ENCODE measurements around the gene CSRP3. TPM values are rescaled to one million over a fixed set of nuclear protein-coding genes. Genes with fewer than 3 reads are reported as not detected.

The CSRP3 gene
- total and polyA plus RNA-seq, 2 of the 4 experiments (the other 2 are of a cell fraction) = not detected

- Histone ChIP-seq H2AK5ac (ENCODE audit: low read depth, low read length) (no peak overlapping the region), H4K8ac (ENCODE audit: low read depth in 2 of 2, low read length in 2 of 2) (no peak overlapping the region), H3K4ac (ENCODE audit: low read depth, low read length) (no peak overlapping the region), H4K20me1 (ENCODE audit: insufficient read depth, low read length) (no peaks in the 10 kb centered on the region), H2BK15ac (ENCODE audit: low read depth, low read length) (no peak overlapping the region), H2AFZ (replicated peaks; ENCODE audit: low read length, poor library complexity) (no peak overlapping the region), H3K9me3 (ENCODE audit: control insufficient read depth, insufficient read depth, low read length) (no peaks in the 10 kb centered on the region), H3K27me3 (ENCODE audit: control insufficient read depth, insufficient read depth, low read length) (peaks cover 8% of the 10 kb centered on the region), H3K18ac (ENCODE audit: low read depth, low read length) (no peak overlapping the region), H2BK5ac (ENCODE audit: low read depth, low read length, poor library complexity, severe bottlenecking) (no peak overlapping the region), H2BK120ac (ENCODE audit: low read depth, low read length) (no peak overlapping the region), H3K36me3 (ENCODE audit: control insufficient read depth, insufficient read depth, low read length) (no peaks in the 10 kb centered on the region), H4K5ac (ENCODE audit: low read depth, low read length) (no peak overlapping the region), H3K9me1 (ENCODE audit: insufficient read depth, low read length) (no peaks in the 10 kb centered on the region), H3K14ac (replicated peaks; ENCODE audit: low read depth, low read length) (no peak overlapping the region), H3K4me1 (ENCODE audit: control insufficient read depth, insufficient read depth, low read length) (no peaks in the 10 kb centered on the region), H3K9ac (ENCODE audit: low read depth, low read length) (no peak overlapping the region), H3K23ac (ENCODE audit: low read depth, low read length) (no peak overlapping the region), H3K4me2 (ENCODE audit: low read depth, low read length) (no peak overlapping the region), H4K91ac (ENCODE audit: insufficient read depth, low read depth, low read length) (no peak overlapping the region), H2AK9ac (replicated peaks; ENCODE audit: low read depth, low read length, poor library complexity) (no peak overlapping the region), H3K56ac (ENCODE audit: extremely low read depth, insufficient read depth, low read length) (no peak overlapping the region), H3K4me3 (ENCODE audit: insufficient read depth, low read depth, low read length) (no peak overlapping the region), H3K27ac (ENCODE audit: insufficient read depth, low read length) (no peak overlapping the region), H2BK20ac (ENCODE audit: low read depth, low read length) (no peak overlapping the region), H3K79me1 (ENCODE audit: low read depth in 1 of 2, low read length in 2 of 2) (no peaks in the 10 kb centered on the region)
- TF ChIP-seq CEBPB (IDR thresholded peaks at IDR 0.05; ENCODE audit: low read depth, low read length) (no peak), FOS (IDR thresholded peaks at IDR 0.05; ENCODE audit: low read depth, low read length) (no peak), SMC3 (IDR thresholded peaks at IDR 0.05; ENCODE audit: low read depth, low read length) (no peak), NFE2L2 (IDR thresholded peaks at IDR 0.05; ENCODE audit: low read depth, low read length) (no peak), BHLHE40 (IDR thresholded peaks at IDR 0.05; ENCODE audit: low read depth, low read length) (no peak)
- TF ChIP-seq, protein P1, sequence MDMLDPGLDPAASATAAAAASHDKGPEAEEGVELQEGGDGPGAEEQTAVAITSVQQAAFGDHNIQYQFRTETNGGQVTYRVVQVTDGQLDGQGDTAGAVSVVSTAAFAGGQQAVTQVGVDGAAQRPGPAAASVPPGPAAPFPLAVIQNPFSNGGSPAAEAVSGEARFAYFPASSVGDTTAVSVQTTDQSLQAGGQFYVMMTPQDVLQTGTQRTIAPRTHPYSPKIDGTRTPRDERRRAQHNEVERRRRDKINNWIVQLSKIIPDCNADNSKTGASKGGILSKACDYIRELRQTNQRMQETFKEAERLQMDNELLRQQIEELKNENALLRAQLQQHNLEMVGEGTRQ (IDR thresholded peaks at IDR 0.05; ENCODE audit: low read depth, low read length) = no peak
- in situ Hi-C loops (cut with MboI; ENCODE audit: low sequenced_read_pairs) = no loop called here
- DNase-seq = no peak
- dilution Hi-C loops (cut with HindIII; ENCODE audit: low sequenced_read_pairs, unreplicated experiment) = no loop called here
- WGBS, 2 experiments (ENCODE audit: extremely low coverage in 2 of 2, insufficient read length in 1 of 2) = no CpG with 5 or more reads among the region's 3 CpGs
- no TSS peak for BruUV-seq (replicated peaks)
- ChIA-PET CTCF (interaction anchor here (0.6 kb wide), 1 partner anchor 10 kb away, joined by 3 read pairs; no protein-coding TSS in a partner anchor), POLR2A (ENCODE audit: unreplicated experiment) (no interaction called here)
- intact Hi-C loops (cut with micrococcal nuclease) = no loop called here
- no peak for ATAC-seq (ENCODE audit: low read depth)
These were observed 15.1 kb upstream of the CSRP3 start for GRCh38 chr11:19216709-19217374.

All from IMR-90 (cell line).